ENCODE data around the gene DHCR7. TPM values are rescaled to one million over a fixed set of nuclear protein-coding genes. Genes with fewer than 3 reads are reported as not detected.

DHCR7 gene, protein sequence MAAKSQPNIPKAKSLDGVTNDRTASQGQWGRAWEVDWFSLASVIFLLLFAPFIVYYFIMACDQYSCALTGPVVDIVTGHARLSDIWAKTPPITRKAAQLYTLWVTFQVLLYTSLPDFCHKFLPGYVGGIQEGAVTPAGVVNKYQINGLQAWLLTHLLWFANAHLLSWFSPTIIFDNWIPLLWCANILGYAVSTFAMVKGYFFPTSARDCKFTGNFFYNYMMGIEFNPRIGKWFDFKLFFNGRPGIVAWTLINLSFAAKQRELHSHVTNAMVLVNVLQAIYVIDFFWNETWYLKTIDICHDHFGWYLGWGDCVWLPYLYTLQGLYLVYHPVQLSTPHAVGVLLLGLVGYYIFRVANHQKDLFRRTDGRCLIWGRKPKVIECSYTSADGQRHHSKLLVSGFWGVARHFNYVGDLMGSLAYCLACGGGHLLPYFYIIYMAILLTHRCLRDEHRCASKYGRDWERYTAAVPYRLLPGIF
- polyA plus RNA-seq (2013, experiment 1 of 2; ENCODE audit: insufficient read length), result 48.0 TPM
- 52.3 TPM for polyA plus RNA-seq (2013, experiment 2 of 2; ENCODE audit: insufficient read length)

- DNase-seq, result peak; percentile 94
Observed at GRCh38 chr11:71448257-71449171, at the start of gene DHCR7. DHCR7 (minus strand) TSS chr11:71448393; CDS start chr11:71444952, 3,441 bp downstream.

DNA sequence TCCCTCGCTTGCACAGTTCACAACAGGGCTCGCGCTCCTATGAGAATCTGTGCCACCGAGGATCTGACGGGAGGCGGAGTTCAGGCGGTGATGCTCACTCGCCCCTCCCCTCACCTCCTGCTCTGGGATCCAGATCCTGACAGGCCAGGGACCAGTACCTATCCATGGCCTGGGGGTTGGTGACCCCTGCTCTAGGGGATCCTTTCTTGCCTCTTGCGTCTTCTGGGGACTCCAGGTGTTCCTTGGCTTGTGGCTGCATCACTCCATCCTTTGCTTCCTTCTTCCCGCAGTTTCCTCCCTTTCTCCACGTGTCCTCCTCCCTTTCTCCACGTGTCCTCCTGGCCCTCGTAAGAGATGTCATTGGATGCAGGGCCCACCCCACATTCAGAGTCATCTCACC lies 48.2 kb upstream of the DHCR7 start:
- no peak for DNase-seq

DNA sequence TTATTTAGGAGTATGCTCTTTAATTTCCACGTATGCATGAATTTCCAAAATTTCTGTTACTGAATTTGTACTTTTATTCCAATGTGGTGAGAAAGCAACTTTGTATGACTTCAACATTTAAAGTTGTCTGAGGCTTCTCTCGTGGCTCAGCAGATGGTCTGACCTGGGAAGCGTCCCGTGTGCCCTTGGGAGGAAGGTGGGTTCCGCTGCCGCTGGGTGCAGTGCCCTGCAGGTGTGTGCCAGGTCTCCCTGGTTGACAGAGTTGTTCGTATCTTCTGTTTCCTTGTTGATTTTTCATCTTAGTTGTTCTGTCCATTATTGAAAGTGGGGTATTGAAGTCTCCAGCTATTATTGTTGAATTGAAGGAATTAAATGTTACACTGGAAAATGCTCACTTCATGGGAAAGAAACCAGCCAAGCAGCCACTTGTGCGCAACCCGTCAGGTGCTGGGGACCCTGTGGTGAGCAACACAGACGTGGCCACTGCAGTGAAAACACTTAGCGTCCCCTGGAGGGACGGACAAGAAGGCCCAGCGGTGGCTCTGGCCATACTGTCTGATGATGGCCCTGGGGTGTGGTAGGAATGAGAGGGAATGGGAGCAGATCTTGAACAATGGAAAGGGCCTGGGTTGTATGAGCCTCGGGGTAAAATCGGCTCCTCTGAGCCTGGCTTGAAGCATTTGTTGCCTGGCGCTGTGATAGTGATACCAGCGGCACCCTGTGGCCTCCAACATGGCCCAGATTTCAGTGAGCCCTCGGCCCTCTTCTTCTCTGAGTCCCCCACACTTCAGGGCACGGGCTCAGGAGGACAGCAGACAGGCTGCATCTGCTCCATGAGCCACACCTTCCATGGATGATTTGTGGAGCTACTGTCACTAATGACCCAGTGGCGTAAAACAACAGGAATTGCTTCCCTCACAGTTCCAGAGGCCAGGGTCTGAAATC lies 47.4 kb upstream of the DHCR7 start:
- no peak for DNase-seq

DNA sequence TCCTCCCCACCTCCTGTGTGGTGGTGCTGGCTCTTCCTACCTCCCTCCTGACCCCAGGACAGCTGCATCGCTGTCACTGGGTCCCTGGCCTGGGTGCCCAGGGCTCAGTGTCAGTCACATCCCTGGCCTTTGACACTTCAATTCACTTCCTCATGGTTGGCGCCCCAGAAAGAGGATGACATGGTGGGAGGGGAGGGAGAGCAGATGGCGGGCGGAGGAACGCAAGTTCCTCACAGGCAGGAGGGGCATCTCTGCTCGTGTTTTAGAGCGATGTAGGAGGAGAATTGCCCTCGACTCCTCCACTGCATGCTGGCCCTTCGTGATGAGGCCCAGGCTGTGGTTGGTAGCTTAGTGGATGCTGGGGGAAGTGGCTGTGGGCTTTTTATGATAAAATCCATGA lies 43.7 kb upstream of the DHCR7 start:
- no peak for DNase-seq

- DNase-seq, result no peak
Observed at GRCh38 chr11:71491531-71491930, 43.3 kb upstream of the DHCR7 start.

DNA sequence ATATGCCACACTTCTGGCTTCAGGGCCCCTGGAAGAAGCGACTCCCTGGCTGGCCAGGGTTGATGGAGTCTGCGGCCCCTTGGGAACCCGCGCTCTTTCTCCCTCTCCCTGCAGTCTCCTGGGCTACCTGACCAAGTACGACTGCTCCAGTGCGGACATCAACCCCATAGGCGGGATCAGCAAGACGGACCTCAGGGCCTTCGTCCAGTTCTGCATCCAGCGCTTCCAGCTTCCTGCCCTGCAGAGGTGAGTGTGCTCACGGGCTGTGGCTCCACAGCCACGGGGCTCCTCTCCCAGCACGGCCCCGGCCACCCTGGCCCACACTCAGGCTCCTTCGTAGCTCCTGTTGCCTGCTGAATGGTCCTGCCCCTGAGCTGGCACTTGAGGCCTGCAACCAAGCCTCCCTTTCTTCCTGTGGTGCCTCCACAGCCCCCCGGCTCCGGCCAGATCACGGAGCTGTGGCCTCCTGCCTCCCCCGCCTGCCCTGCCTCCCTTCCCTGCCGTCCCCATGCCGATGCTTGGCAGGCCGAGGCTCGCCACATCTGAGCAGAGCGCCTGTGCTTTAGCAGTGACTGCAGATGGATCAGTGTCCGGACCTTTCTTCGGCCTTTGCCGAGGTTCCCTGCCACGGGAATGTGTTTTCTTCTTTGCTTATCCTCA lies 42.7 kb upstream of the DHCR7 start:
- DNase-seq, result no peak

DNA sequence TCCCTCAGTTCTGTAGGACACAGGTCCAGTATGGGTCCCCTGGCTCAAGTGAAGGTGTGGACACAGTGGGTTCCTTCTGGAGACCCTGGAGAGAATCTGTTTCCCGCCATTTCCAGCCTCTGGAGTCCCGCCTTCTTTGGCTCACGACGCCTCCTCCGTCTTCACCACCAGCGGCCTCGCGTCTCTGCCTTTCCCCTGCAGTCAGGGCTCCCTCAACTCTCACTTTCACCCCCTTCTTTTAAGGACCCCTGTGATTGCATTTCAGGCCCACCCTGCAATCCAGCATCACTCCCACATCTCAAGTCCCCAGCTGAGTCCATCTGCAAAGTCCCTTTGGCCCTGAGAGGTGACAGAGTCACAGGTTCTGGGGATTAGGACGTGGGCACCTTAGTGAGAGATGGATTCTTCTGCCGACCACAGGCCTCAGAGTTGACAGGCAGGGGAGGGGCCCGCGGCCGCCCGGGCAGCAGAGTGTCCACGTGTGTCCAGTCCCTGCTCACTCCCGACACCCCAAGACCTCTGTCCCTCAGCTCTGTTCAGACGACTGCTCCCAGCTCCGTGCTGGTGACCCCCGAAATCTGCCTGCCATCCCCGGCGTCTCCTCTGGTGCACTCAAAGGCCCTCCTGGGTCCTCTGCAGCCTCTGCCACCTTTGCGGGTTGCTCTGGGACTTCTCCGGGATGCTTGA lies 42.0 kb upstream of the DHCR7 start:
- DNase-seq, result no peak

DNA sequence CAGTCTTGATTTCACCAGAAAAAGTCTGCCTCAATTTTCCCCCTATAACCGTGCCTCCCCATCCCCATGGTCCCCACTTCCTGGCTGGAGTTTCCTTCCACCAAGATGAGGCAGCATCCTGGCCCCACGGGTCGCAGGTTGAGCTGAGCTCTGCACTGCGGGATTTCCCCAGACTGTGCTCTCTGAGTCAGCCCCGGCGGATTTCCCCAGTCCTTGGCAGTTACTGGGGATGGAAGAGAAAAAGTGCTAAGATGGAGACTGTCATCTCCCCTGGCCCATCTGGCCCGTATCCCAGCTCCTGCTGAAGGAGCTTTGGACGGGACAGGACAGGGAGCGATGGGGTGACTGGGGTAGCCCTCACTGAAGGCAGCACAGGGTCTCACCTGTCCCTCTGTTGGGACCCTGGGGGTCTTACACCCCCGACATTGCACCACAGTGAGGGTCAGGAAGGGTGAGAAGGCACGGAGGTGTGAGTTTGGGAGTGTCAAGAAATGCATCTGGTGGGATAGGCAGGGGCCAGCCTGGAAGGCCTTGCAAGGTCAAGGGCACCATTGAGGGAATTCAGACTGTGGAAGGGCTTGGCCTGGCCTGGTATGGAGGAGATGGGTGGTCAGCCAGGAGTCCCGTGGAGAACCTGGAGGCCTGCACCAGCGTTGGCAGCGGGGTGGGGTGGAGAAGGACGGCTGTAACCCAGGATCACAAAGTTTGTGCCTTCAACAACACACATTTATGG lies 41.3 kb upstream of the DHCR7 start:
- DNase-seq, result peak; percentile 26

- no peak for DNase-seq
Observed at GRCh38 chr11:71488681-71489270, 40.6 kb upstream of the DHCR7 start.

DNA sequence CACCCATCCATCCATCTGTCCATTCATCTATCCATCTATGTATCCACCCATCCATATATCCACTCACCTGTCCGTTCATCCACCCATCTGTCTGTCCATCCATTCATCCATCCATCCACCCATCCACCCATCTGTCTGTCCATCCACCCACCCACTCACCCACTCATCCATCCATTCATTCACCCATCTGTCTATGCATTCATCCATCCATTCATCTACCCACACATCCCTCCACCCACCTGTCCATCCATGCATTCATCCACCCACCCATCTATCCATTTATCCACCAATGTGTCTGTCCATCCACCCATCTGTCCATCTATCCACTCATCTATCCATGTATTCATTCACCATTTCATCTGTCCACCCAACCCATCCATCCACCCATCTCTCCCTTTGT lies 38.1 kb upstream of the DHCR7 start:
- no peak for DNase-seq

DNA sequence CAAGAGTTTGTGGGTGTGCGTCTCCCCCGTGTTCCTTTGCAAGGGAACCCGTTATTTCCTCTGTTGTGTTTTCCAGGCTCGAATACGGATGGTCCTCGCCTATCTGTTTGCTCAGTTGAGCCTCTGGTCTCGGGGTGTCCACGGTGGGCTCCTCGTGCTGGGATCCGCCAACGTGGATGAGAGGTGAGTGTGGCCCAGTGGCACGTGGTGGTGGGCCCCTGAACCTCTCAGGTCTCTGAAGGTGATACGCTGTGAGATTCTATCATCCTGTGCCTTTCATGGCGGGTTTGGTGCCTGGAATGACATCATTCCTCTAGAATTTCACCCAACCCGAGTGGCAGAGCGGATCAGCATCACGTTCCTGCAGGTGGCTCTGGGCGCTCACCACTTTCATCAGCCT lies 37.3 kb upstream of the DHCR7 start:
- no peak for DNase-seq

DNA sequence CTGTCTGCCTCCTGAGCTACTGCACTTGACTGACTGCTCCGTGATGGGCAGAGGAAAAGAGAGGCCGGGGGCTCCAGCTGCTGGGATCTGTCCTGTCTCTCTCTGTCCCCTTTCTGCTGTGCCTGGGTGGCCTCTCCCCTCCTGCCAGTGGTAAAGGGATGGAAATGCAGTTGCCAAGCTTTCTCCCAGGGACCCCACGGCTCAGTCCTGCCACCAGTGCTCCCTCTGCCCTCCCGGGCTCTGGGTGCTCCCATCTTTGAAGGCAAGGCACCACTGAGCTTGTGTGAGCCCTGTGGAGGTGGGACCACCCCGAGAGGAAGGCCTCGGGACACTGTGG lies 36.8 kb upstream of the DHCR7 start:
- no peak for DNase-seq

GRCh38 chr11:71484248-71485062 lies 36.3 kb upstream of the DHCR7 start:
- DNase-seq, result no peak

GRCh38 chr11:71483692-71484091 lies 35.5 kb upstream of the DHCR7 start:
- no peak for DNase-seq

GRCh38 chr11:71482746-71483364 lies 34.7 kb upstream of the DHCR7 start:
- no peak for DNase-seq

GRCh38 chr11:71482216-71482615 lies 34.0 kb upstream of the DHCR7 start:
- no peak for DNase-seq

DNA sequence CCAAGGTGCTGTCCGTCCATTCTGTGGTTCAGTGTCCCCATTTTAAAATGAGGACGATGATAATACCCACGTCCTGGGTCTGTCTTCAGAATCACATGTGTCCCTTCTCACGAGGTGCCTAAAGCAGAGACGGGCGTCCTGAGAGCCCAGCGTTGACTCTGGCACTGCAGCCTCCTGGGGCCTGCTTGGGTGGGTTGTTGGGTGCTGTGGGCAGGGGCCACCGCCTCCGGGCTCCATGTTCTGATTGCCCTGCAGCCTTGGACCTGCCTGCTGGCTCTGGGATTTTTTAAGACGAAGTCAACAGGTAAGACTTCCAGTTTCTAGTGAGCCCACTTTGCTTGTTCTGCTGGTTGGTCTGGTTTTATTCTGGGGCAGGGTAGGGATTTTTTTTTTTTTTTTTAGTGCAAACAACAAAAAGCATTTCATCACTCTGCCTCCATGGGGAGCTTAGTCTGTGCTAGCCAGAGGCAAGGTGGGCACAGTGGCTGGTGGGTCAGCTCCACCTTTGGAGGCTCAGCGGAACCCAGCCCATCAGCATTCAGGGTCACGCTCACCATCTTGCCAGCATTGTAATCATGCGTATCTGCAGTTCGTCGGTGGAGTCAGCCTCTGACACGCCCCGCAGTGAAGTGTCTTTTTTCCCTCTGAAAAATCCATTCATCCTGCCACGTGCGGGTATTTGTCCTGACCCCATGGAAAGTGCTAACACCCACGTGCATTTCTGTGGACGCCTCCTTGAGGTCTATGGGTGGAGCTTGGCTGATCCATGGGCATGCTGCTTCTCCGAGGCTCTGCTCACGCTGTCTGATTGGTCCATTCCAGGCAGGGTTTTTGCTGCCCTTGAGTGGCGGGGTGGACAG lies 33.1 kb upstream of the DHCR7 start:
- no peak for DNase-seq

- no peak for DNase-seq
Observed at GRCh38 chr11:71478528-71478840, 30.3 kb upstream of the DHCR7 start.

All from fibroblast of skin of abdomen (primary cell).